Epithelial cell of prostate (primary cell): ENCODE data around the gene MRPL46.

Source experiments
- DNase-seq: peaks from one replicate; pipeline ENCODE4 v3.0.0-alpha.2; 2011; ENCODE audit warnings: low read depth, low spot score
- H3K27ac ChIP-seq: fragments of 450-650 bp; 2 replicates; pipeline ENCODE4 v1.5.1; 2017; ENCODE audit warnings: mild to moderate bottlenecking

The MRPL46 gene

GRCh38 chr15:88467073-88467934, at the start of gene MRPL46, which contains the start of gene MRPS11:
TSS of gene MRPL46 (minus strand) at chr15:88467388. CDS start at chr15:88467377, 11 bp downstream.
TSS of gene MRPS11 (plus strand) at chr15:88467708. CDS start at chr15:88467718, 10 bp downstream.
- no peak for DNase-seq
- peak within 1 kb of the TSS; percentile 60 for H3K27ac ChIP-seq

DNA sequence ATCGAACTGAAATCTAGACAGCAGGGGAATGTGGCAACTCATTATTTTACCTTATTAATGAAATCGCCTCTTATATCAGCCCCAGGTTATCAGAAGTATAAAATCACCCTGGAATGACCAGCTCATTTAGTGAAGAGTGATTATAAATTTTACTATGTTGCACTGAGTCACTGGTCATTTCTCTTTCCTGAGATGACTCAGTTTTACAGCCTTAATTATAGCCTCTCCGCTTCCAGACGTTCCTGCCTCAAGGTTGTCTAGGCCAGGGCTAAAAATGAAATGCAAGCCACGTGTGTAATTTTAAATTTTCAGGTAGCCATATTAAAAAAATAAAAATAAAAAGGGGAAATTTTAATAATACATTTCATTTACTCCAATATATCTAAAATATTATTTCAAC, 46.0 kb upstream of the MRPL46 start:
- DNase-seq: no peak
- no peak overlapping the region for H3K27ac ChIP-seq

GRCh38 chr15:88512601-88513000, 45.4 kb upstream of the MRPL46 start:
- DNase-seq: no peak
- no peak overlapping the region for H3K27ac ChIP-seq

DNA sequence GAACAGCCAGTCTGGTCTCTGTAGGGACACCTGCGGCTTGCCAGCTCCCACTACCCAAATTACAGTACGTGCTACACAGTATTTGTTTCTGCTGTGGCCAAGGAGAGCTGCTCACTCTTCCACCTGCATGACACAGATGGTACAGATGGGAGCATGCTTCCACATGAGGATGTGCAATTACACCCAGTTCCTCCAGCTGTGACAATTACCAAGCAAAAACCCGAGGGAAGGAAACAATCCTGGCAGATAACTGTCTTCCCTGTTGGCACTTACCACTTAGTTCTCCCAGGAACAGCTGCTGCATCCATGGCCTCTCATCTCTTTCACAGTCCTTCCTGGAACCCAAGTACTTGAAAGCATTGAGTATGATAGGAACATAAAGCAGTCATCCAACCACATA, 44.9 kb upstream of the MRPL46 start:
- no peak for DNase-seq
- H3K27ac ChIP-seq: no peak overlapping the region

DNA sequence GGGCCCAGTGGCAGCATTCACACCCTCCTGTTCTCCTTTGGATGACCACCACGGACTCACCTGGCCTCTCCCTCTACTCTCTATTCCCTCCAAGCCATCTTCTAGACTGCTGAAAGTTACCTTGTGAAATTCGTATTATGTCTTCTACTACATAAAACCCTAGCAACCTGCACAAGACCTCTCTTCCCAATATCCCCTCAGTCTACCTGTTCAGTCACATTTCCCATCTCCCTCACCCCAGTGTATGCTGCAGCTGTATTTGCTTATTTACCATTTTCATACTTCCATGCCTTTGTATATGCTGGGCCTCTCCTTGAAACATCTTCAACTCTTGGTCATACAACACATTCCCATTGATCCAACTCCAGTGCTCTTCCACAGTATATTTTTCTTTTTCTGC, 44.0 kb upstream of the MRPL46 start:
- no peak for DNase-seq

DNA sequence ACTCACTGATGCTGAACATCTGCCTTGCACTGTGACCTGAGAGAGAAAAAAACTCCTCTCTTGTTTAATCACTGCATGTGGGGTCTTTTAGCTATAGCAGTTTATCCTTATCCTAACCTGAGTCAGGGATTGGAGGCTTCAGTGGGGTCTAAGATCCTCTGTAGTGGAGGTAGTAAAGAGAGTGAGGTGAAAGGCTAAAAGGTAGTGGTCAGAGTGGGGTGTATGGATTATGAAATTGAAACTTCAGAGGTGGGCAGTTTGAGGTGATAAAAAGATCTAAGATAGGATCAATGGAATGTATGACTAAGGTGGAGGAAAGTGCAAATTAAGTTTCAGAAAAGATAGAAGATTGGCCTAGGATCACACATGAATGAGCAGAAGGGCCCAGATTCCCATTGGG, 42.8 kb upstream of the MRPL46 start:
- H3K27ac ChIP-seq: no peak overlapping the region
- DNase-seq: no peak

More for the DNA sequence above, 44.0 kb upstream of the MRPL46 start:
- H3K27ac ChIP-seq: no peak overlapping the region

DNA sequence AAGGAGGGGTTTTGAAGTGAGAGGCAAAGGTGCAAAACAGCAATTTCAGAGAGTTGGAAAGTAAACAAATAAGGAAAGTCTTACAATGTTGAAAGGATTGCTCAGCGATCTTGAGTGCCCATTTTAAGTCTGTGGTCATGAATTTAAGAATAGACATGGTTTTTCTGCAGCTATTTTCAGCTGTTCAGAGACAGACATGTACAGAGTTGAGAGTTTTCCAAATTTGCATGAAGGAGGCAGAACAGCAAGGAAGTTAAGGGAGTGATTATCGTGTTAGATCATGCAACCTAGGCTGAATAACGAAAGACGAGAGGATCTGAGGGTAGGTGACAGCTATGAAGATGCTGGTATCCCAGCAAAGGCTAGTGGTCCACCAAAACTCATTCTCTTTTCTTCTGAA, 42.1 kb upstream of the MRPL46 start:
- no peak overlapping the region for H3K27ac ChIP-seq
- no peak for DNase-seq

DNA sequence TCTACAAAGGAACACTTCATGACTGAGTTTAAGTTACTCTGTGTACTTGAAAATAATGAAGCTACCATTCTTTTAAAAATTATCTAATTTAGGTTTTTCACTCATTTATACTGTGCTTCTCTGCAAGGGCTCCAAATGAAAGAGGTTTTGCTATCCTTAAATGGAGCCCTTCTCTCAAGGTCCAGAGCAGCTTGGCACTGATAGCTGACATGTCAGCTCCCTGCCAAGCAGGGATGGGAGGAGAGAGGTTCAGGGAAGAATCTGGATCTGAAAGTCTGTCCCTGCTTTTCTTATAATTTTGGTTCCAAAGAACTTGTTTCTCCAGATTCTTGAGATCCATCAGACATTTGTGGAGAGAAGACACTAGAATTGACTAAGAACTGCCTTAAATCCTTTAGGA, 39.4 kb upstream of the MRPL46 start:
- DNase-seq: no peak
- H3K27ac ChIP-seq: no peak overlapping the region

- no peak overlapping the region for H3K27ac ChIP-seq
- DNase-seq: no peak
Measured at GRCh38 chr15:88505721-88506120, 38.5 kb upstream of the MRPL46 start.

GRCh38 chr15:88504445-88504844, 37.3 kb upstream of the MRPL46 start:
- H3K27ac ChIP-seq: no peak overlapping the region
- no peak for DNase-seq

- DNase-seq: no peak
- H3K27ac ChIP-seq: no peak overlapping the region
Measured at GRCh38 chr15:88498996-88499395, 31.8 kb upstream of the MRPL46 start.

- H3K27ac ChIP-seq: no peak overlapping the region
Measured at GRCh38 chr15:88497109-88497765, 30.0 kb upstream of the MRPL46 start.

GRCh38 chr15:88493844-88494243, 26.7 kb upstream of the MRPL46 start:
- H3K27ac ChIP-seq: no peak overlapping the region
- DNase-seq: no peak

More at GRCh38 chr15:88497109-88497765, 30.0 kb upstream of the MRPL46 start:
- DNase-seq: no peak

DNA sequence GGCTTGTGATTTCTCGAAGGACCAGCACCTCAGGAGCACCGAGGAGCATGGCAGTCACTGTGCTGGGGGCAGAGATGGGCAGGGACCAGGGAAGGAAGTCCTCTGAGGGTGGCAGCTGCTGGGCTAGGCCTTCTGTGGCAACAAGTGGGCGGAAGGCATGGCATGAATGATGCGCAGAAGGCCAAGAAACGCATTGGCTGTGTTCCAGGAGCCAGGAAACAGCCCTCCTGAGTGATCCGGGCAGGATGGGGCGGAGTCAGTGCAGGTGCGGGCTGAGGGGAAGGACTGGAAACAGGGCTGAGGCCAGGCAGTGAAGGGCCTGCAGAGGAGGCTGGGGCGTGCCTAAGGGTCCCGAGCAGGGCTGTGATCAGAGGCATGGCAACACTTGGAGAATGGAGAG, 24.0 kb upstream of the MRPL46 start:
- H3K27ac ChIP-seq: no peak overlapping the region
- DNase-seq: no peak

- no peak overlapping the region for H3K27ac ChIP-seq
- no peak for DNase-seq
Measured at GRCh38 chr15:88490036-88490435, 22.8 kb upstream of the MRPL46 start.

GRCh38 chr15:88489321-88489720, 22.1 kb upstream of the MRPL46 start:
- no peak for DNase-seq
- no peak overlapping the region for H3K27ac ChIP-seq

- no peak for DNase-seq
- no peak overlapping the region for H3K27ac ChIP-seq
Measured at GRCh38 chr15:88487796-88488523, 20.8 kb upstream of the MRPL46 start.

DNA sequence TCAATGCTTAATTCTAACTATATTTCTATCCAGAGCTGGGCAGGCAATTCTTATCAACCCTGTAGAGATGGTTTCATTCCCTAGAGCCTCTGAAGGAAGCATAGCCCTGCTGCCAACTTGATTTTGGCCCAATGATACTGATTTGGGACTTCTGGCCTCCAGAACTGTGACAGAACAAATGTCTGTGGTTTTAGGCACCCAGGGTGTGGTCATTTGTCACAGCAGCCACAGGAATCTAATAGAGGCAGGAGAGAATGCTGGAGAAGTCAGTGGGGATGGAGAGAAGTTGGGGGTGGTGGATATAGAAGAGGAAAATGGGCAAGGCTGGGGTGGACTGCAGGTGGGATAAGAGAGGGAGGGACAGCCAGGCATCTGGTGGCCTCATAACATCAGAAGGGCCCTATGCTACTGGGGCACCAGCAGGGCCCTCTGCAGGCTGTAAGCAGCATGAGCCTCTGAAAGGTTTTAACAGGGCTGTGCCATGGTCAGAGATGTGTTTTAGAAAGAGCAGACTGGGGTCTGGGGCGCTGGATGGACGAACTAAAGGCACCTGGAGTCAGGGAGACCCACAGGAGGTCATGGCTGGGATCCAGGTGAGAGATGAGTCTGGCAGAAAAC, 20.1 kb upstream of the MRPL46 start:
- no peak for DNase-seq
- no peak overlapping the region for H3K27ac ChIP-seq

DNA sequence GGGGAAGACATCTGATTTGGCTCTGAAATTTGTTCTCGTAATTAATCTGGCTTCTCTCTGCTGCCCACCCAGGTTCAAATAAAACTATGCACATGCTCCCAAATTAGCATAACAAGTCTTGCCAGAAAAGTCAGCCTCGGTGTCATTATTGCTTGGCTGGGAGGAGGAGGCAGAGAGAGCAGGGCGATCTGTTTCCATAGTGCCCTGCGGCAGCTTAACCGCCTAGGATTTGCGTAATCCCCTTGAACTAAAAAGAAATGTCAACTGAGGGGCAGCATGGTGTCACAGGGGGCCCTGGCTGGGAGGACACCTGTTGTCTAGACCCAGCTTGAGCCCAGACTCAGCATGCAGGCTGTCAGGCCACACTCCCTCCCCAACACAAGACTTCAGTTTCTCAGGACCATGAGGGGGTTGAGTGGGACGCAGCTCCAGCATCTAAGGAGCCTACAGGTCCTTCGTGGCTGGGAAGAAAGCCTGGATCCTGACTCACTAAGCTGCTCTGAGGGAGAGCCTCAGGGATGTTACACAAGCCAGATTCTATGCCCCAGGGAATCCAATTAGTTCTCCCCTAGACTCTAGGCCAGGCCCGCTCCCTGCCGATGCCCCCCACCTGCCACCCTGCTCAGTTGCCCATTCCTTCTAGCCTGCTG, 17.6 kb upstream of the MRPL46 start:
- no peak overlapping the region for H3K27ac ChIP-seq
- DNase-seq: no peak

DNA sequence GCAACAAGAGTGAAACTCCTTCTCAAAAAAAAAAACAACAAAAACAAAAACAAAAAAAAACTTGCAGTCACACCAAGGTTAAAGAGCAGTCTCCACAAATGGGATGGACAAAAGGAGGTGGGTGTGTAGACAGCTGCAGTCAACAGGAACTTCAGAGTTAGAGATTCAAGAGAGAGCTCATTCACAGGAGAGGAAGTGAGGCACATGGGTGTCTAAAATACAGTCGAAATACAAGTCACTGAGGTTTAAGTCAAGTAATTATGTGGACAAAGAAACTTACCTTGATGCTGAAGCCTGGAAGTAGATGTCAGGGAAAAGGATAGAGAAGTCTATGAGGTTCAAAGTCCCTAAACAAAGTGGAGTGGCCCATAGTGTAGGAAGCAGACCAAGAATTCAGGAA, 15.1 kb upstream of the MRPL46 start:
- DNase-seq: no peak
- H3K27ac ChIP-seq: no peak overlapping the region
